ENCODE results near the gene FCRL2.
"Not testable (repeated sequence)": the region's sequence is repeated elsewhere in the genome, so short reads cannot be mapped to it uniquely, and the experiment has no call there.

The FCRL2 gene

DNA sequence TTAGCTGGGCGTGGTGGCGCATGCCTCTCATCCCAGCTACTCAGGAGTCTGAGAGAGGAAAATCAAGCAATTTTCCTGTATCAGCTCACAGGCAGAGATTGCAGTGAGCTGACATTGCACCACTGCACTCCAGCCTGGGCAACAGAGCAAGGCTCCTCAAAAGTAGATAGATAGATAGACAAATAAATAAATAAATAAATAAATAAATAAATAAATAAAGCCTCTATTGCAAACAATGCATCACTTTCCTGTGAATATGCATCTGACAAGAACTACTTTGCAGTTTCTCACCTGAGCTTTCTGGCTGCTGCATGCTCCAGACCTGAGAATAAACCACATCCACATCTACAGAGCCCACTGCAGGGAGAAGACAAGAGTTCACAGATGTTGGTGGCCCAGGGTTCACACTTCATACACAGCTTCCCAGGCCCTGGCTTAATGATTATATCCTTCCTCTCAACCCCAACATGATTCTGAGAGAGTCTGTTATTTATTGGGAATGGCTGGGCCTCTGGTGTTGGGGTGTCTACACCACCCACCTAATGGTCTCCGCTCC is 28.6 kb downstream of the FCRL2 start:
- no peak for DNase-seq

DNA sequence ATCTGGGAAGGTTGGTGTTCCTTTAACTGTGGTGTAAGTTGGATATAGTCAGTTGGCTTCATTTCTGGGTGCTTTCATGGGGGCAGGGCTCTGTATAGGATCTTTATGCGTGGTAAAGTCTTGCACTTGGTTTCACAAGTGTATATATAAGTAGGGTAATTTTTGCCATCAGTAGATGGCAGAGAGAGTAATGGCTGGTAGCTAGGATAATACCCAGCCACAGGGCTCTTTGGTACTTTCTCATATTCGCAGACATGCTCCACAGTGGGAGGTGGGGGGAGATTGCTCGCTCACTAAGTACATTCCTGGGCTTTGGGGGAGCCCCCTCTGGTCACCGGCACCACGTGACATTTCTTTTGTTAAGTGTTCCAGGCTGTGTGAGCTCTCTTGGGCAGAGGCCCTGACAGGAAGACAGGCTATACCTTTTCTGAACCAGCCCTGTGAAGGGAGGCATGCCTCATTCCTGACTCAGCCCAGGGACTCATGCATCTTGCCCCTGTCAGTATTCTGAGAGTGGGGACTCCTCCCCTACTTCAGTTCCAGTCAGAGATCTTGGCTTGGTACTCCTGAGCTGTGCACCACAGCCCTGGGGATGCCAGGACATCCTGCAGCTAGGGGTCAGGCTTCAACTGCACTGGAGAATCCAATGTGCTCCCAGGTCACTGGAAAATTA is 37.6 kb downstream of the FCRL2 start:
- DNase-seq = no peak

DNA sequence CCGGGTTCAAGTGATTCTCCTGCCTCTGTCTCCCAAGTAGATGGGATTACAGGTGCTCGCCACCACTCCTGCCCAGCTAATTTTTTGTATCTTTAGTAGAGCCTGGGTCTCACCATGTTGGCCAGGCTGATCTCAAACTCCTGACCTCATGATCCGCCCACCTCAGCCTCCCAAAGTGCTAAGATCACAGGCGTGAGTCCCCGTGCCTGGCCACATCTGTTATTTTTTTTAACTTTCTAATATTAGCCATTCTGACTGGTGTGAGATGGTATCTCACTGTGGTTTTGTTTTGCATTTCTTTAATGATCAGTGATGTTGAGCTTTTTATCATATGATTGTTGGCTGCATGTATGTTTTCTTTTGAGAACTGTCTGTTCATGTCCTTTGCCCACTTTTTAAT is 40.9 kb downstream of the FCRL2 start:
- not testable (repeated sequence) for DNase-seq

GRCh38 chr1:157734321-157734720 is 42.6 kb downstream of the FCRL2 start:
- no peak for DNase-seq

- no peak for DNase-seq
Observed at GRCh38 chr1:157732755-157733154, 44.2 kb downstream of the FCRL2 start.

- DNase-seq = no peak
Observed at GRCh38 chr1:157725221-157725577, 51.7 kb downstream of the FCRL2 start.

- DNase-seq = no peak
Observed at GRCh38 chr1:157724537-157725220, 52.3 kb downstream of the FCRL2 start.

- DNase-seq = no peak
Observed at GRCh38 chr1:157723157-157723556, 53.8 kb downstream of the FCRL2 start.

GRCh38 chr1:157721985-157722384 is 54.9 kb downstream of the FCRL2 start:
- DNase-seq = no peak

DNA sequence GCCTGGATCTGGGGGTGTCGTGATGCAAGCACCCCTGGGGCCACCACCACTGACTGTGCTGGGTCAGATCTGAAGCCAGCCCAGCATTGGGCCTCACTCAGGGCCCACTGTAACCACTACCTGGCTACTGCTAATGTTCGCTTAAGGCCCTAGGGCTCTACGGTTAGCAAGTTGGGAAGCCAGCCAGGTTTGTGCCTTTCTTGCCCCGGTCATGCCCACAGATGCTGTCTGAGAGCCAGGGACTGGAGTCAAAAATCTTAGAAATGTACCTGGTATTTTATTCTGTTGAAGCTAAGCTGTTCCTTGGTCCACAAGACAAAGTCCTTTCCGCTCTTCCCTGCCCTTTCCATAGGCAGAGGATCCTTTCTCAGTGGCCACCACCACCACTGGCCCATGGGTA is 61.2 kb downstream of the FCRL2 start:
- no peak for DNase-seq

GRCh38 chr1:157711802-157712201 is 65.1 kb downstream of the FCRL2 start:
- no peak for DNase-seq

GRCh38 chr1:157704878-157705277 is 72.1 kb downstream of the FCRL2 start:
- no peak for DNase-seq

GRCh38 chr1:157703981-157704380 is 73.0 kb downstream of the FCRL2 start:
- DNase-seq = no peak

DNA sequence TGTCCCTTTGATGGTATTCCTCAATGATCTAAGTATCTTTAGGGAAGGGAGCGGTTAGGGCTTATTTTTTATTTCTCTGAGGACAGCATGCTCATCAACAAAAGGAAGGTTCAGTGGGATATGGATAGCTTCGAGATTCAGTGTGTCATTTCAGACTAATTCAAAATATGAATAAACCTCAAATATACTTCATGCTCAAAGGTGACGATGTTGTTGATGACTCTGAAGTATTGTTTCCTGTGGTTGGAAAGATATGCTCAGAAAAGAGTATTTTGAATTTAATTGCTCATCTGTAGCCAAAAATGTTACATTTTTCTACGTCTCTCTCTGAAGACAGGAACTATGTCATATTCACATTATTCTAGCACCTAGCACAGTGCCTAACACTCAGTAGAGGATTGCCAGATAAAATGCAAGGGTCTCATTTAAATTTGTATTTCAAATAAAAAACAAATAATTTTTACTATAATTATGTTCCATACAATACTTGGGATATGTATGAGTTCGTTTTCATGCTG is 74.6 kb downstream of the FCRL2 start:
- no peak for DNase-seq

DNA sequence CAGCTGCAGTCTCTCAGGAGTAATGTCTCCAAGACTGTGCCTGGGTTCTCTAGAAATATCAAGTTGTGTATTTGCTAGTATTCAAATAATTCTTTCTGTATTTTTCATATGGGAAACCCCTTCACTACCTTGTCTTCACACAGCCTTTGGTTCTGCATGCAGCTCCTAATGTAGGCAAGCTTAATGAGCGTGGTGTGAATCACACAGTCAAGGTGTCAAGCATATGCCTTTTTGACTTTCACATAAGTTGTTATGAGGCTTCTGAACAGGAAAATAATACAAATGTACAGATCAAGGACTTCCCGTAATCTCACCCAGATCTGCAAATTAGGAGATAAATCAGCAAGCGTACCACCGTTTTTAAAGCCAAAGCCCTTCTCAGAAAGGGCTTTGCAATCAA is 76.2 kb downstream of the FCRL2 start, which contains the start of gene FCRL3:
Gene FCRL3 (minus strand): TSS at position 38 of the 400 bp plus-strand sequence. CDS start 280 bp downstream, outside the sequence.
- no peak for DNase-seq

- DNase-seq = no peak
Observed at GRCh38 chr1:157700305-157700704, 76.6 kb downstream of the FCRL2 start.

- peak; percentile 77 for DNase-seq
Observed at GRCh38 chr1:157697781-157698569, 79.0 kb downstream of the FCRL2 start.

DNA sequence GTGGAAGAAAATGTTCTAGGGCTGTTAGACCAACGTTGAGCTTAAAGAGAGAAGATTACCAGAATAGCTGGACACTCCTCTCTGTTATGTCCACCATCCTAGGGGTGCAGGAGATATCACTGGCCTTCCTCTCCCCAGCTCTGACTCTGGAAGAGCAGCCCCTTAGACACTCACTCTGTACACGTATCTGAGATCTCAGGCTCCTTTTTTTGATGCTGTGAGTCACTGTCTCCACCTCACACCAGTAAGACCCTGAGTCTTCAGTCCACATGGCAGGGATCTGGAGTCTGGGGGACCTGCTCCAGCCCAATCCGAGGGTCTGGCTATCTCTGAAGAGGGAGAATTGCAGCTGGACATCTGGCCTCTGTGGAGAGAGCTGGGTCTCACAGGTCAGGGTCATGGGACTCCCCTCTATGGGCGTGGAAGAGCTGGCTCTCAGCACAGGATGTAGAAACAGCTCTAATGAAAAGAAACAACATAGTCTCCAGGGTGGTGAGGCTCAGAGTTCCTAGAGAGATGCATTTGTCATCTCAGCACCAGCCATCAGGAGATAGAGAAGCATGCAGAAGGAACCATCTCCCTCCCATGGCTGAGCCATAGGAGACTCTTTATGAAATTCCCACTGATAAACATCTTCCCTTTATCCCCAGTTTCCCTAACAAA is 79.8 kb downstream of the FCRL2 start:
- no peak for DNase-seq
